DLD1 (cell line): ENCODE results near the gene OR4F6.

Experiments used
- in situ Hi-C: cut with HindIII; loops from 2 replicates; pipeline ENCODE4 v1.10.0; 2017; ENCODE audit warnings: low sequenced_read_pairs

Gene OR4F6

GRCh38 chr15:101804375-101804774 is 1.1 kb downstream of the OR4F6 start:
- in situ Hi-C loops, result no loop called here

- in situ Hi-C loops, result no loop called here
Measured at GRCh38 chr15:101804941-101805340, 1.6 kb downstream of the OR4F6 start.

- in situ Hi-C loops, result no loop called here
Measured at GRCh38 chr15:101805605-101806345, 2.5 kb downstream of the OR4F6 start.

DNA sequence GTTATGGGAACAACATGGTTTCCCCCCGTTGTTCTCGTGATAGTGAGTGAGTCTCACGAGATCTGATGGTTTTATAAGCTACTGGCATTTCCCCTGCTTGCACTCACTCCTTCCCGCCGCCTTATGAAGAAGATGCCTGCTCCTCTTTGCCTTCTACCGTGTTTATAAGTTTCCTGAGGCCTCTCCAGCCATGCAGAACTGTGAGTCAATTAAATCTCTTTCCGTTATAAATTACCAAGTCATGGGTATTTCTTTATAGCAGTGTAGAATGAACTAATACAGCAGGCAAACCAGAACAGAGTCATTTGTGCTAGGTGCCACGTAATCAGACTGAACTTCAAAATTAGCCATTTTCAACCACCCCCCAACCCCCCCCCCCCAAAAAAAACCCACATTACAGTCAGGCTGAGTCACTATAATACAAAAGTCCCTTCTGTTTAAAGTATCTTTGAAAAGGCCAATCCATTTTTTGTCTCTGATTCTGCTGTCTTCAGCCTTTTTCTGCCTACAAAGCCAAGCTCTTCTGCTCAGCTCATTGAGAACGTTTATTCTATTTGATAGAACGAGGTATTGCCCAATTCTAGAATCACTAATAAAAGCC is 4.1 kb downstream of the OR4F6 start:
- in situ Hi-C loops, result no loop called here

- in situ Hi-C loops, result no loop called here
Measured at GRCh38 chr15:101808201-101808600, 4.9 kb downstream of the OR4F6 start.

DNA sequence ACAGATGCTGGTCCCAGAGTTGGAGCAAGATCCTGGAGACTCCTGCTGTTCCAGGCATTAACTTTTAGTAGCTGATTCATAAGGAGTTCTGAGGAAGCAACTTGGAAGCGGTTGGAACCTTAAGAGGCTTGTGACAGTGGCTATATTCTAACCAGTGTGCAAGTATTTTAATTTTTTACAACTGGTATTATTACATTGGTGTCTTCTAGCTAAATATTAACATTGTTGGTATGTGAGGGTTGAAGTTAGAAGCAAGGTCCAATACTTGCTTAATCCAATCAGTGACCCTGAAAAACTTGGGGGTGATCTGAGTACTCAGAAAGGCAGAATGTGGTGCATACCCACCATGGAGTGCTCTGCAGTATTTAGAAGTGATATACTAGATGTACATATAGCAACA is 7.1 kb downstream of the OR4F6 start:
- in situ Hi-C loops, result no loop called here

DNA sequence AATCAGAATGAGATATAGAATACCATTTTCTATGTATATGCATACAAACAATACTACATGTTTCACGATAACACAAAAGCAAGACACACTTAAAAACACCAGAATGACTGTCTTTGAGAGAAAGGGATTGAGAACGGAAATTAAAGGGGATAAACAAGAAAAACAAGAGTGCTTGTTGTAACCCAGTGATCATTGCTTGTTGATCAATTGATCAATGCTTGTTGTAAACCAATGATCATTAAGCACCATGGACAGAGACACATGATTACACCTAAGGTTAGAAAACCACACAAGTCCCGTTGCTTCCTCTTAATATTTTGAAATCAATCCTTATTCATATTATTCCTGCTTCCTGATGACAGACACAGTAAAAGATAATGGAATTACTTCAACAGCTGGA is 7.6 kb downstream of the OR4F6 start:
- in situ Hi-C loops, result no loop called here

- in situ Hi-C loops, result no loop called here
Measured at GRCh38 chr15:101811902-101812301, 8.6 kb downstream of the OR4F6 start, which contains the start of gene OR4F15. Gene OR4F15 (plus strand): TSS chr15:101812202. CDS start chr15:101818187, 5,985 bp downstream.

DNA sequence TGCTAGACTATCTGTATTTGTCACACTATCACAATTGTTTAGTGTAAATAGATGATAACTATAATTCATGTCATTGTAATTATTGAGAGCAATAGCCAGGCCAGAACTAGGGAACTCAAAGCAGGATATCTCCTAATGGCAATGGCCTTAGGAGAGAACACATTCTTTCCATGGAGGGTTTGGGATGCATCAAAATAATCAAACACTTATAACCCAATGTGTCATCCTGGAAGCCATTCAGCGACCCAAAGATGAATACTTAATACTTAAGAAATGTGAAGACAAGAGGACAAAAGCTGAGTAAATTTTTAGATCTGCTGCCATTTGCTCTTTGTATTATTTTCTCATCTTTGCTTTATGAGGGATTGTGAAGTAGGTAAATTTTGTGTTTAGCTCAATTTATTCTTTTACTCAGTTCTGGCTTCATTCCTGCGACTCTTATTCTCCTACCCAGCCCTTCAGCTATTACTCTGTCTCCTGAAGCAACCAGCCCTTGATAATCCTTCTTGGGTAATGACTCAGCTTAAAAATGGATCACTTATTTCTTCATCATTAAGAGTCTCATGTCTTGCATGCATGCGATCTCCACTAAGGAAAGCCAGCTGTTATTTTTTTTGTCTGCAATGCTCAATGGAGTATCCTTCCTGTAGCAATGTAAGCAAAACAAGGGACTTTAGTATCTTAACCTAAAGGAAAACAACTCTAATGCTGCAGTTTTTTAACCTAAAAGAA is 10.7 kb downstream of the OR4F6 start:
- in situ Hi-C loops, result no loop called here

DNA sequence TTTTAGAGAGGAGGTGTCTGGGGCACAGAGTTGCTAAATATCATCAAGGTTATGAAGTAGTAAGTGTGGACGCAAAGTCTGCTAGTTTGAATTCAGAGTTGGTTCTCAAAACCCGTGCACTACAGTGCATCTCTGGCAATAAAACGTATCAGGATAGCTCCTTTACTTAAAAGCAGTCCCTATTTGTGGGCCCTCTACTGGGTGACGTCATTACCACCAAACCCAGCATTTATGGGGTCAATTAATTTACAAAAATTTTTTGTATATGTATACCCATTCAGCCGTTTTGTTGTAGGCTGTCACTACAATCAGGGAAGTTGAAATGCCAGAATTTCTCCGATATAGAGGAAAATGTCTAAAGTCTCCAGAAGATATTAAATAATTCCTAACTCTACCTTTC is 17.5 kb downstream of the OR4F6 start:
- in situ Hi-C loops, result no loop called here

GRCh38 chr15:101827257-101827656 is 23.9 kb downstream of the OR4F6 start:
- in situ Hi-C loops, result no loop called here

DNA sequence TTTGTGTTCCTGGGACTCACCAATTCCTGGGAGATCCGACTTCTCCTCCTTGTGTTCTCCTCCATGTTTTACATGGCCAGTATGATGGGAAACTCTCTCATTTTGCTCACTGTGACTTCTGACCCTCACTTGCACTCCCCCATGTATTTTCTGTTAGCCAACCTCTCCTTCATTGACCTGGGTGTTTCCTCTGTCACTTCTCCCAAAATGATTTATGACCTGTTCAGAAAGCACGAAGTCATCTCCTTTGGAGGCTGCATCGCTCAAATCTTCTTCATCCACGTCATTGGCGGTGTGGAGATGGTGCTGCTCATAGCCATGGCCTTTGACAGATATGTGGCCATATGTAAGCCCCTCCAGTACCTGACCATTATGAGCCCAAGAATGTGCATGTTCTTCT is 25.5 kb downstream of the OR4F6 start:
- in situ Hi-C loops, result no loop called here

- in situ Hi-C loops, result no loop called here
Measured at GRCh38 chr15:101841656-101842055, 38.3 kb downstream of the OR4F6 start.

GRCh38 chr15:101844916-101845315 is 41.6 kb downstream of the OR4F6 start:
- in situ Hi-C loops, result no loop called here

GRCh38 chr15:101852356-101852755 is 49.0 kb downstream of the OR4F6 start:
- in situ Hi-C loops, result no loop called here
